ENCODE results near the gene PCDH19.
"Not testable (repeated sequence)": the region's sequence is repeated elsewhere in the genome, so short reads cannot be mapped to it uniquely, and the experiment has no call there.

Gene PCDH19

DNA sequence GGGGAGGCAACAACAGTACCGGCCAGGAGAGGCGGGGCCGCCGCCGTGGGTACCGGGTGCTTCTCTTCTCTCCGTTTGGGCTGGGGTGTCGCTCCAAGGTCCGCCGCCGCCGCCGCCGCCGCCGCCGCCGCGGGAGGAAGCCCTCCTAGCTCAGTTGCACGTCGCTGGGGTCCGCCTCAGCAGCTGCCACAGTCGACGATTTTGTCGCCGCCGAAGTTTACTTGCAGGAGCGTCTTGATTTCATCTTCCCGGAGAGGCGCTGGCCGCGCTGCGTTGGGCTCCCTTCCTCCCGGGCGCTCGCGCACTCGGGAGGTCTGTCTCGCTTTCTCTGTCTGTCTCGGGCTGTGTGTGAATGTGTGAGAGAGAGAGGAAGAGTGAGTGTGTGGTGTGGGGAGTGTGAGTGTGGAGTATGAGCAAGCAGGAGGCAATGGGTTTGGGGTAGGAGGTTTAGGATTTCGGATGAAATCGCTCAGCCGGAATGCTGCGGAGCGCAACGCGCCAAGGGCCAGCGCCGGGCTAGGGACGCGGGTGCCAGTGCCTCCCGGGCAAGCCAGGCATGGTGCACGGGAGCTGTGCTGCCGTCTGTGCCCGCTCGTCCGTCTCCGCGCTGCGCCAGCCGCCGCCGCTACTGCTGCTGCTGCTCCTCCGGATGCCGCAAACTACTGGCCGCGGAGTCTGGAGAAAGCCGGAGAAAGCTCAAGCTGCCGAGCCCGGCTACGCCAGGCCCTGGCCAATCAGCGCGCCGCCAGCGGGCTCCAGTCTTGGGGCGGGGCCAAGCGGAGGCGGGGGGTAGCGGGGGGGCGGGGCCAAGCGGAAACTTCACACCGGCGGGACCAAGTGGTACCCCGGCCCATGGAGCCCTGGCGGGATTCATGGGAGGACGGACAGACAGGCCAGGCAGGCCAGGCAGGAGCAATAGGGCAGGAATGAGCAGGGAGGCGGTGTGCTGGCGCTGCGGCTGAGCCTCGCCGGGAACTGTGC, at the start of gene PCDH19:
TSS of gene PCDH19 (minus strand) at position 664 of the 981 bp plus-strand sequence. CDS start 1,676 bp downstream, outside the sequence.
- DNase-seq (ENCODE audit: low read depth): no peak

DNA sequence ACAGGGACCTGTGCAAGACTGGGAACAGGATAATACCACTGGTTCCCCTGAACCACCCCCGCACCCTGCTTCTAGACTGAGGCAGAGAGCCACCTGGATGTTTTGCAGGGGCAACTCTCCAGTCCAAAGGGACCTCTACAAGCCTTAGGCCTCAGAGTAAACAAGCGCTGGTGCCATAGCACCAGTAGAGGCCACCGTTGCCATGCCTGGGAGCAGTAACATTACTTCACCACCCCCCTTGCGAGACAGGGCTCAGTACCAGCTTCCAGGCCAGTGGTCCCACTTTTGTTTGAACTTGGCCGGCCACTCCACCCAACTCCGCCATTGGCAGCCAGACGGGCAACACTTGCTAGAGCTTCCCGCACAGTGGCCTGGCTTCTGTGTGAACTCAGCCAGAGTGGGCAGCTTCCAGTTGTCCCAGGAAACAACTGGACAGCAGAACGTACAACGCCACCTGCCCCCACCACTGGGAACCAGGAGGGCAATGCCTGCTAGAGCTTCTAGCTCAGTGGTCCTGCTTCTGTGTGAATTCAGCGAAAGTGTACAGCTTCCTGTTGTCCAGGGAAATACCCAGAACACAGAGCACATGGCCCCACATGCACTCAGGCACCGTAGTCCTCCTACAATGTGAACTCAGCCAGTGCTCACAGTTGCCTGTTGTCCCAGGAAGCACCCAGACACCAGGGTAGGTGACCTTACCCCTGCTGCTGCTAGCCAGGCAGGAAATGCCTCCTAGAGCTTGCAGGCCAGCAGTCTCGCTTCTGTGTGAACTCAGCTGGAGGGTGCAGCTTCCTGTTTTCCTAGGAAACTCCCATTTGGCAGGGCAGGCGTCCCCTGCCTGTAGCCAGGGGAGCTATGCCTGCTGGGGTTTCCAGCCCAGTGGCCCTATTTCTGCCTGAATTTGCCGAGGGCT, 39.9 kb upstream of the PCDH19 start:
- DNase-seq (ENCODE audit: low read depth): no peak

DNA sequence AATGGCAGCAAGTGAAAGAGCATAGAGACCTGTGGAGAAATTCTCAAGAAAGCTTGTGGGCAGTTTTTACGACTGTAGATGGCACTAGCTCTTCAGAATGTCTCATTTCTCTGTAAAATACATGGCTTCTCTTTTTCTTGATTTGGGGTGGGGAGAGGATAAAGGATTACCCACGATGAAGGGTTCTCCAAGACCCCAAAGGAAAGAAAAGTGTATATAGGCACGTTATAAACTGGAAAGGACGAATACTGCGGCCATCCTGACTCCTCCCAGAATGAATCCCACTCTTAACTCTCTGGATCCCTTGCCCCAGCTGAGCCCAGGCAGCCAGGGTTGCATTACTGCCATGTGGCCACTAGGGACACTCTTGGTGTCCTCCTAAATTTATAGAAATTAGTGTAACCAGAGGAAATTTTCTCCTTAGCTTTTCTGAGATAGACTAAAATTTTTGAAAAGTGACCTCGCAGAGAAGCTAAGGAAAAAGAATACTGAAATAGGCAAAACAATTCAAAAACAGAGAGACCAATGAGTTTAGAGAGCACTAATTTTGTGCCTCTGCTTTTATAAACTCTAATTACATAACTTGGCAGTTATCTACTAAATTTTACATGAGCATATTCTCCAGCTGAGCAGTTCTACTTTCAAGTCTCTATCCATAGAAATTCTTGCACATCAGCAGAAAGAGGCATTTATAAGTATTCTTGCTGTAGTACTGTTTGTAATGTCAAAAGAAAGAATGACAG, 37.8 kb upstream of the PCDH19 start:
- DNase-seq (ENCODE audit: low read depth): no peak

- DNase-seq (ENCODE audit: low read depth): no peak
These were observed 35.5 kb upstream of the PCDH19 start for GRCh38 chrX:100445593-100445992.

DNA sequence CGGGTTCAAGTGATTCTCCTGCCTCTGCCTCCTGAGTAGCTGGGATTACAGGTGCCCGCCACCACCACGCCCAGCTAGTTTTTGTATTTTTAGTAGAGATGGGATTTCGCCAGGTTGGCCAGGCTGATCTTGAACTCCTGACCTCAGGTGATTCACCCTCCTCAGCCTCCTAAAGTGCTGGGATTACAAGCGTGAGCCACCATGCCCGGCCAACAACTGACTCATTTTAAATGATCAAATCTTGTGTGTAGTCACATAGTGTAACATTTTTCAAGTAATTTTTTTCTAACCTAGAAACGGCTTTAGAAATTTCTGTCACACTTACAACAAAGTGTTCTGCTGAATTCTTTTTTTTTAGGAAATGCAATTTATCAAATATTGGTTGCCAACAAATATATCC, 31.2 kb upstream of the PCDH19 start:
- not testable (repeated sequence) for DNase-seq (ENCODE audit: low read depth)

GRCh38 chrX:100440006-100440405, 29.9 kb upstream of the PCDH19 start:
- no peak for DNase-seq (ENCODE audit: low read depth)

GRCh38 chrX:100435726-100436125, 25.7 kb upstream of the PCDH19 start:
- DNase-seq (ENCODE audit: low read depth): no peak

DNA sequence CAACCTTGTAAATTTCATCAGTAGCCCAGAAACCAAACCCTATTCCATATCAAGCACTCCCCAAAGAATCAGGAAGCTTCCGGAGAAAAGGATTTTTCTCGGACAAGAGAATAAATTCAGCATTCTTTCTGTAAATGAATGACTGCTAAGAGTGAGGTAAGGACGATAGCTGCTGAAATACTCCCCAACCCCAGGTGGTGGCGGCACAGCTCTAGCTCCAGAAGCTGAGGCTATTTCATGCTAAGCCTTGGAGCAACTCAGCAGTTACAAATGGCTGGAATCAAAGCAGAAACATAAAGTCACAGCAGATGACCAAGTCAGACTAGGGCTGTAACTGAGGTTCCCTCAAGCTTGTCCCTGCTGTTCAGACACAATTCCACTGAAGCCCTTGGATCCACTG, 13.9 kb upstream of the PCDH19 start:
- DNase-seq (ENCODE audit: low read depth): no peak

DNA sequence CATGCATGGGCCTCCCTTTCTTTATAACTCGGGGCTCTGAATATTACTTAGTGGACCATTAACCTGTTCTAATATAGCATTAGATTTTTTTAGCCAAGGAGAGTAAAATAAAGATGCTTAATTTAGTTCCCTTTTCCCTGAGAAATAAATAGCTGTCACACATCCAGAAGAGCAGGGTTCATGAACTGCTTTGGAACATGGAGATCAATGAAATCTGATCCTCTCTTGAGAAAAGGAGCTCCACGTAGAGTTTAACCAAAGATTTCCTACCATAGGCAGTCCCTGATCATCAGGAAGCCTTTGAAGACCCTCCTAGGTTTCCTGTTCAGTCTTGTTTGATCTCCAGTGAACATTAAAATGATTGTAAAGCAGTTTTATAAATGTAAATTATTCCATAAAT, 8.5 kb upstream of the PCDH19 start:
- DNase-seq (ENCODE audit: low read depth): no peak

DNA sequence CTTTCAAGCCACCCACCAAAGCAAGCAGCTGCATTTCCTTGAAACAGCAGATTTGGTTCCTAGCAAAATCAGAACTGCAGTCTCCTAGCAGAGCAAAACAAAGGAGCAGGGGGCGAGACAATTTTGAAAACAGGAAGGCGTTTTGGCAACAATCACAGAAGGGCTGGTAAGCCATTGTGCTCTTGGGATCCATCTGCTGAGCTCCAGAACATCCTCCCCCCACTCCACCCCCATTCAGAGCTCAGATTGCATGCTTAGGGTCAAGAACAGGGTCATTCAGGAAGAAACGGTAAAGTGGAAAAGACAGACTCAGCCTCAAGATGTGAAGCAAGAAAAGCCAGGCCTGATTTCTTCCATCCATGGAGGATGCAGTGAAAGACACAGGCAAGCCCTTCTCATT, 7.6 kb upstream of the PCDH19 start:
- DNase-seq (ENCODE audit: low read depth): no peak

DNA sequence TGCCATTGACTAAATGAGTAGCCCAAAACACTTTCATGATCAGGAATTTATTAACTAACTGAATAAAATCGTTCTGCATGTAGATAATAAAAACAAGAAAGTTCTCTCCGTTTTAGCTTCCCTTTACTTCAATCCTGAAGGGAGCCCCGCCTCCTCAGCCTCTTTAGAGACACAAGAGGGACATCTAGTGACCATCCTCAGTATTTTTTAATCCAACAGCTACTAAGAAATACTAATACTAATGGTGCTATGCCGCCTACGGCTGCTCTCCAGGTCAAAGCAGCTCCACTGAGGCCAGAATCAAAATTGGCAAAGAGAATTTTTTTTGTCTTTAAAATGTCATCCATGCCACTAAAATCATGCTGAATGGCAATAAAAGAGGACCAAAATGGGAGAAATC, 3.2 kb upstream of the PCDH19 start:
- DNase-seq (ENCODE audit: low read depth): peak; percentile 4

DNA sequence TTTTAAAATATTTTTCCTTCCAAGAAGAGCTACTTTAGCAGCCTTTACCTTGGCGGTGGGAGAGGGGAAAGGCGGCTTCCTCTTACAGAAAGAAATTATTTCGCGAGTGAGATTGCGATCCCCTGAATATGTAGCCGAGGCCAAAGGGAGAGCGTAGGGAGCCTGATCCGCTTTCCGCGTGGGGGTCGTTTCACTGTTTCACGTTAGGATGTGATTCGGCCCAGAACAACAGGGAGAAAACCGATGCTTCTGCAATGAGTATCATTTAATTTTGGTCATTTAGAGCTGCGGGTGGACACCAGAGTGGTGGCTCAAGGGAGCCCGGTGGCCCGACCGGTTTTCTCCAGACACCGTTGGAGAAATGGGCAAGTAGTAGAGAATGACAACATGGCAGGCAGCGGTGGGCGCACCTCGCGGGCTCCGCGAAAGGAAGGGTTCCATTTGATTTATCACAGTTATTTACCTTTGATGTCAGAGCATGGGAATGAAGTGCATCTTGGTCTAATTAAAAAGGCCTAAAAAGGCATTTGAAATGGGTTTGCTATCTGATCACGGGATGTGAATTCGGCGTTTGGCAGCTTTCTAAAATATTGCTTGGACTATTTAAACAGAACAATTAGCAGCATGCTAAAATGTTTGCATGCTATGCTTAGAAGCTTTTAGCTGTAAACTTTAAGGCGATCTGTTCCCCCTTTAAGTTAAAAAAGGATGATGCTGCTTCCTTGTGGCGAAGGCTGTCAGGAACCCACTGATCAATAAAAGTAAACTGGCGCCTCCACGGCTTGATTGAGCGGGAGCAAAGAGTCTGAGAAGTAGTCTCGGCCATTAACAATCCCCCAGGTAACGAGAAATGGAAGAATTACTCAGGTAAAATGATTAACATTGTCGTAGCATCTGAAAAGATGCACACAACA, 2.0 kb upstream of the PCDH19 start:
- DNase-seq (ENCODE audit: low read depth): no peak

DNA sequence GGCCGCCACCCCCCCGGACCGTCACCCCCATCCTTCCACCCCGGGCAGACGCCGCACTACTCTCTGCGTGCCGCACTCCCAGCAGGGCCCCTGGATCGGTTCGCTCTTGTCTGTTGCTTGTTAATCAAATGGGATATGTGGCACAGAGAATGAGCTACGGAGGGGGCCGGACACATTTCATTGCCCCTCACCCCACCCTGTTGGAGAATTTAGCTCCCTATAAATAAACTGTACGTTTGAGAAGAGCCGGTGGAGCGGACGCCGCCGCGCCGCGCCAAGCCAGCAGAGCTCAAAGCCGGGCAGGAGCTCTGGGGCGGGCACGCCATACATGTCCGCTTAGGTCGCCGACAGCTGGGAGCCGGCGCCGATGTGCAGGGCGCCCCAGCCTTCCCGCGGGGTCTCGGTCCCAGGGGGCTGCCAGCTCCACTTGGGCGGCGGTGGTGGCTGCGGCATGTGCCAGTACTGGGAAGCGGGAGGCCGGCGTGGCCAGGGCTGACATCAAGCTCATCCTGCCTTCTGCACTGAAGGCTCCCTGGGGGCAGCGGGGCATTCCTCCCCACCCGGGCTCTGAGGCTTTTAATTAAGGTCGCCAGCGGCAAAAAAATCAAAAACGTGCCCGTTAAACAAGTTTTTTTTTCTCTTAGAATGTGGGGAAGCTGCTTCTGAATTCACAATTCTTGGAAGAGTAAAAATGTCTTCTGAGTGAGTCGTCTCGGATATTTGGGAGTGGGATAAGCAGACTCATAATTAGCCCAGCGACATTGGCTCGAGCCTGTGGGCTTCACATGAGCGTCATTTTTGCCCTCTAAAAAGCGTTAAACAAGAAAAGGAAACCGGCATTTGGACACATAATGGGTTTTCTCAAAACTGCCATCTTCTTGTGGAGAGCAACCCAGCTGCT, 1.1 kb upstream of the PCDH19 start:
- no peak for DNase-seq (ENCODE audit: low read depth)

DNA sequence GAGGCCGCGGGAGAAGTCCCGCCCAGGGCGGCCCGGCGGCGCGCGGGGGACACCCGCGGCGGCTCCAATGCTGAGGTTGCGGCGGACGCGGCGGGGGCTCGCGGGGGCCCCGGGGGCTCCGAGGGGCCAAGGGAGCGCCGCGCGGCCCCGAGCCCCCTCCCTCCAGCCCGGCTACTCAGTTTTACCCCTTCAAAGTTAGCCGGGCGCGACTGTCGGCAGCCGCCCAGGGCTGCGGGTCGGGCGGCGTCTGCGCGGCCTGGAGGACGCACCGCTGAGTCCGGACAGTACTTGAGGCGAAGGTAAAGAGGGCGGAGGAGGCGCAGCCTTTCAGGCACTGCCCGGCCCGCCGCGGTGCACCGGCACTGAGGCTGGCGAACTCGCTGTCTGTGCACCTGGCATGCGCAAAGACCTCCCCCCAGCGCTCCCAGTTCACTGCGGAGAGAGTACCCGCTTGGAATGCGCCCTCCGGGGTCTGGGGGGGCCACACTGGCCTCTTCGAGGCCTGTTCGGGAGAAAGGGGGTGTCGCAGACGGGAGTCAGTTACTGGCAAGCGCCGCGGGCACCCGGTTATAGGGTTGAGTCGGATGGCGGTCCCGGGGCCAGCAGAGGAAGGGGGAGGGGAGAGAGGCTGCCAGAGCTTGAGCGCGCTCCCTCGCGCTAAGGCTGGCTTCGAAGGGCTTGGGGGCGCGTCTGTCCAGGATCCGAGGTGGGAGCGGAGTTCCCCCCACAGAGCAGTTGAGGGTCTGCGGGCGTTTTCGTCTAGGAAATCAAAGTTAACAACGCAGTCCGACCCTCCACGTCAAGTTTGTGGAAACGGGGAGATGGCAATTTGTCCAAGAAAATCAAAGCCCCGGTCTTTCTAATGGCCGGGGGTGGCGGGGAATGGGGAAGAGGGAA, 1.1 kb downstream of the PCDH19 start:
- DNase-seq (ENCODE audit: low read depth): no peak

- no peak for DNase-seq (ENCODE audit: low read depth)
These were observed 2.0 kb downstream of the PCDH19 start for GRCh38 chrX:100407784-100408712.

- no peak for DNase-seq (ENCODE audit: low read depth)
These were observed 2.8 kb downstream of the PCDH19 start for GRCh38 chrX:100407147-100407783.

- no peak for DNase-seq (ENCODE audit: low read depth)
These were observed 4.6 kb downstream of the PCDH19 start for GRCh38 chrX:100405424-100405823.
